HG03175 (cell line): ENCODE measurements around the gene IL17REL.

Experiments used
- ATAC-seq: cut with Tn5 transposase; IDR thresholded peaks from one replicate; pipeline ENCODE4 v1.9.1; 2021; ENCODE audit warnings: mild to moderate bottlenecking, moderate library complexity; ENCODE audit not compliant: unreplicated experiment

The IL17REL gene

DNA sequence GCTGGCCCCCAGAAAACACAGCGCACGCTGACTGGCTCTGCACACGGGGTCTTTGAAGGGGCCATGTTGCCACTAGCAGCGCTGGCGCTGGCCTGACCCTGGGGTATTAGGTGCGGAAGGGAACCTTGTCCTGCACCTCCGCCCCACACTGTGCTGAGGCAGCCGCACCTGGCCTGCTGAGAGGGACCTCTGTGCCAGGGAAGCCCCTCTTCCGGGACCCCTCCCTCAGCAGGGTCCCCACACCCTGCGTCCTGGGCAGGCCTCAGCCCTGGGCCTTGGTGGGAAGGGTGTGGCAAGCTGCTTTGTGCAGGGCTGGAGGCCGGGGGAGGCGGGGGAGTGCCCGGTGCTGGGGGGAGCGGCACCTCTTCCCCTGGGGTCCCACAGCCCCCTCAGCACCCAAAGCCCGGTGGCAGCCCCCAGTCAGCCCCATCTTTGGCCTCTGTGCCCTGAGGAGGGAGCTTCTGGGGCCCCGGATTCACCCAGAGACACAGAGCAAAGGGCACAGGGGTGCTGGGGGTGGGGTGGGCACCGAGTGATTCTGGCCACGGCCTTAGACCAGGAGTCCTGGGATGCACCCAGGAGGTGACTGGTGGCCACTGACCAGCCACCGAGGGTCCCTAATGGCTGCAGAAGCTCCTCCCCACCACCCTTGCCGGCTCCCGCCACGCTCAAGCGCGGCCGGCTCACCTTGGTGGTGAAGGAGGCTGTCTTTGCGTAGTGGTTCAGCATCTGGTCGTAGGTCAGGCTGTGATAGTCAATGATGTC lies 34.1 kb upstream of the IL17REL start:
- ATAC-seq: no peak

GRCh38 chr22:50046019-50046415 lies 33.5 kb upstream of the IL17REL start:
- no peak for ATAC-seq

DNA sequence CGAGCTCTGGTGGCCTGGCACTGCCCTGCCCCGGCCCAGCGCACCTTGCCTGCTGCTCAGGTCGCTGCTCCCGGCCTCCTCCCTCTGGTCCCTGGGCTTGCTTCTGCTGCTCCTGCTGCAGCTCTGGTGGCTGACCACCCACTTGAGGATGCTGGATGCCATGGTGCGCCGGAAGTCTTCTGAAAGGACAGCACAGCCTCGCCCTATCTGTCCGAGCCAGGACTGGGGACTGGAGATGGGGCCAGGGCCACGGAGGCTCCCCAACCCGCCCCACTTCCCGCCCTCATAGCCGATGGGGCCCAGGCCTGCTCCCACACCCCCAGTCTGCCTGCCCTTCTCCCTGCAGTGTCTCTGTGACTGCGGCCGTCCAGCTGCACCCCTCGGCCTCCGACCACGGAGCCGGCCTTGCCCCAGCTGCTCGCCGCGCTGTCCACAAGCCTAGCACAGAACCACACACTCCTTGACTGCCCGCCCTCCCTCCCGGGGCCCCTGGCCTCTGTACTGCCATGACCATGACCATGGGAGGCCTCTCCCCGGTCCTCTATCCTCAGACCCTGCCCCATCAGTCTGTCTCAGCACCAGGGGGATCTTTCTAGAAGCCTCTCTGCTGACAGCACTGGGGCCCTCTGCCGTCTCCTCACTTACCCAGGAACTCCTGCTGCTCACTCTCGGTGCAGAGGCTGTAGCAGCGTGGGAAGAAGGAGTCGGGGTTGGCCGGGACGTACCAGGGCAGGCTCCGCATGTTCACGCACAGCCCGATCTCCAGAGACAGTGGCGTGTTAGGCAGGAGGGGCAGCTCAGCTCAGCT lies 32.9 kb upstream of the IL17REL start:
- ATAC-seq: no peak

DNA sequence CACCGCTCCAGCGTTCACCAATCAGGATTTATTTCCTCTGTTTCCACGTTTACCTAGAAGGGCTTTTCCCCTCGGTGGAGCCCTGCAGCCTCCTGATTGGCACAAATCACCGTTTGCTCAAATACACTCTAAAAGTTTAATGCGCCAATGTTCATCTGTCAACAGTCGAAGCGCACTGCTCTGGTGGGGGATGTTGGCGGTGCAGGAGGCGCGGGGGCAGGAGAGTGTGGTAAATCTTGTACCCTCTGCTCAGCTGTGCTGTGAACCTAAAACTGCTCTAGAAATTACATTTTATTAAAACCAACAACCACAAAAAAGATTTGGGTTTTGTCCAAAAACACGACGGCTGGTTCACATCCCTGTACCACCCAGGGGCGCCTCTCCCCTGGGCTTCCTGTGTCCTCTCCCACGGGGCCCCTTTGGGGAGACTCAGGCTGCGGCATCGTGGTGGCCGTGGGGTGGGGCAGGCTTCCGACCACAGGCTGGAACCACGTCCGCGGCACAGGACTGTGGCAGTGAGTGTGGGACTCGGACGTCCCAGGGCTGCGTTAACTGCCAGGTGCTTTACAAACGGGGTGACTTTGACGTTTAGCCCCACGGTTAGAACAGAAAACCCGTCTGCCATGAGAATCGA lies 32.0 kb upstream of the IL17REL start:
- ATAC-seq: no peak

- no peak for ATAC-seq
These were observed 28.9 kb upstream of the IL17REL start for GRCh38 chr22:50041361-50042065.

DNA sequence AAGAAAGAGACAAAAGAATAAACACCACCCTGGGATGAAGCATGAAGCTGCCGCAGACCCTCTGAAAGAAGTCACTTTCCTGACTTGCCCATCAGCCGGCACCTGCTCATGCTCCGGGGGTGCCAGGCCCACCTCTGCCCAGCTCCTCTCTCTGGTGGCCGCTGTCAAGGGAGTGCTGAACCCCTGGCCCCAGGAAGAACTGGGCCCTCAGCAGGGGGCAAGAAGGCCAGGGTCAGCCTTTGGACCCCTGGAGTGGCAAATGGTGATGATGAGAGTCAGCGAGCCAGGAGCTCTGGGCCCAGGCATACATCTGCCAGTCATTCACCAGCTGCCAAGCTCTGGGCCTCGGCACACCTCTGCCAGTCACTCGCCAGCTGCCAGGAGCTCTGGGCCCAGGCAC lies 28.2 kb upstream of the IL17REL start:
- no peak for ATAC-seq

- no peak for ATAC-seq
These were observed 27.3 kb upstream of the IL17REL start for GRCh38 chr22:50039669-50040443.

DNA sequence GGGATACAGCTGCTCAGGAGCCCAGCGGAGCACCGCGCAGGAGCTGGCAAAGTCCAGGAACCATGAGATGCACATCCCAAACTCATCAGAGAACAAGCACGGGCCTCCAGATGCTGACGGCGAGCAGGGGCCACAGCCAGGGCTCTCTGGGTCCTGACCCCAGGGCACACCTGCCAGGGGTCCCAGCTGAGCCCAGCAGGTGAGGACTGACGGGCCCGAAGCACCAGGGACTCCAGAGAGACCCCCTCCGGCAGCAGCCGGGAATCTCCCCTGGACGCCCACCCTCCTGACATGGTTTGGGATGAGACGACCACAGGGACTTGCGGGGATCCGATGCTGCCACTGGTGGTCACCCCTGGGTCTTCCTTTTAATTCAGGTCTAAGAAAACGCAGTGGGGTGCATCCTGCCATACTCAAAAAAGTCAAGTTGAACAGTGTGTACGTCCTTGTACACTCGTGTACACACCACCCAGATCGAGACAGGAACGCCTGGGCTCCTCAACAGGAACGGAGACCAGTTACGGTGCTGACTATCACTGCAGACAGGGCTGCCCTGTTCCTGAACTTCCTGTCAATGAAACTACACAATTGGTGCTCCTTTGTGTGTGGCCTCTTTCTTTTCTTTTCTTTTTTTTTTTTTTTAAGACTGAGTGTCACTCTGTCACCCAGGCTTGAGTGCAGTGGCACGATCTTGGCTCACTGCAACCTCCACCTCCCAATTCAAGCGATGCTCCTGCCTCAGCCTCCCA lies 23.6 kb upstream of the IL17REL start:
- no peak for ATAC-seq

- ATAC-seq: no peak
These were observed 22.7 kb upstream of the IL17REL start for GRCh38 chr22:50035131-50035881.

DNA sequence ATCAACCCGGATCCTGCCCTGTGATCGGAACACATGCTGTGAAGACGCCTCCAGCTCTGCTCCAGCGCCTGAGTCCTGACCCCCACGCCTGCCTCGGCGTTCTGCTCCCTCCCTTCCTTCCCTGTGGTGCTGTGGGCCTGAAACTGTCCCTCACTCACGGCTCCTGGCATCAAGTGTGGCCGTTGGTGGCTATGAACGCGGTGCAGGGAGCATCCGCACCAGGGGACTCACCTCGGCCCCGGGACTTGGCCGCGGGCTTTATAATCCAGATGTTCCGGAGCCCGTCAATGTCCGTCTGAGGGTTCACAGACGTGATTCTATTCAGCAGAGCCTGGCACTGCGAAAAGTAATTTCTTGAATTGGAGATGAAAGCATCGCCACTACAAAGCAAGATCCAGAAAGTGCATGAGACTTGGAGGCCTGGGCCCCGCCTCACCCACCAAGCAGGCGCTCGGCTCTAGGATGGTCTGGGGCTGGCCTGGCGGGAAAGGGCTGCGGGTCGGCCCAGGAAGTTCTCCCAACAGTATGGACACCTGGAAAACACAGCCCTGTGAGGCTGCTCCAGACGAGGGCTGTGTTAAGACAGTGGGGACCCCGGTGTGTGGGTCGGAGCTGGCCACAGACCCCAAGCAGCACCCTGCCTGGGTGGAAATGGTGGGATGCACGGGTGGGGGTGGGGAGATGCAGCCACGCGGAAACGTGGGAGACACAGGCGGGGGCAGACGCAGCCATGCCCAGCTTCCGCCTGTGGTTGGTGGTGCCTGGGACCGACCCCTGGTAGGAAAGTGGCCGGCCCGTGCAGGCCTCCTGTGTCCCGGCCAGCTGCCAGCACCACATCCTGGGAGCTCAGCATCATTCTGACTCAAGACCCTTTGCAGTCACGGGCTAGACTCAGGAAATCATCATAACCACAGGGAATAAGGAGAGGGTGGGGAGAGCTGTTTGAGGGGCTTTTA lies 21.8 kb upstream of the IL17REL start:
- no peak for ATAC-seq

DNA sequence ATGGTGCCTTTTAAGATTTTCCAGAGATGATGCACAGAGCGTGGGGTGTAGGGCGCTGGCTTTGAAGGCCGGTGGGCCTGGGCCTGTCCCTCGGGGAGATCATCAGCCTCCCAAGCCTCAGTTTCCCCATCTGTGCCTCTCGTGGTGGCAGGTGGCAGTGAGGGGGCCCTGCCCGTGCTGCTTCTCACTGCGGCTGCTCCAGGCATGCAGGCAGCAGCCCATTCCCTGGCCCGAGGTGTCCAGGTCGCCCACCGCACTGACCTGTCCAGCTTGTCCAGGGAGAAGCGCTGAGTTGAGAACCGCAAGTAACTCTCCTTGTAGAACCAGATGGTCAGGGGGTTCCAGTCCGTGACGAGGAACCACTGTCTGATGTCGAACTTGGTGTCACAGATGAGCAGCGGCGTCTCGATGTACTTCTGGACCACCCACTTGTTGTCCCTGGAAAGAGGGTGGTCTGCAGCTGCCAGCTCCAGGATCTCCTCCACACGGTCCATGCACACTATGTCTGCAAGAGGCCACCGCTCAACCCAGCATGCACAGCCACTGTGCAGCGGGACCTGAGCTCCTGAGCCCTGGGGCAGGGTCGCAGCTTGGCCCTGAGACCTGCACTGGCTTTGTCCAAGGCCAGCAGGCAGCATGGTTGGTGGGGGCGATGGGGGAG lies 20.5 kb upstream of the IL17REL start:
- no peak for ATAC-seq

- ATAC-seq: no peak
These were observed 19.7 kb upstream of the IL17REL start for GRCh38 chr22:50032109-50032871.

GRCh38 chr22:50031189-50032091 lies 18.9 kb upstream of the IL17REL start:
- no peak for ATAC-seq

DNA sequence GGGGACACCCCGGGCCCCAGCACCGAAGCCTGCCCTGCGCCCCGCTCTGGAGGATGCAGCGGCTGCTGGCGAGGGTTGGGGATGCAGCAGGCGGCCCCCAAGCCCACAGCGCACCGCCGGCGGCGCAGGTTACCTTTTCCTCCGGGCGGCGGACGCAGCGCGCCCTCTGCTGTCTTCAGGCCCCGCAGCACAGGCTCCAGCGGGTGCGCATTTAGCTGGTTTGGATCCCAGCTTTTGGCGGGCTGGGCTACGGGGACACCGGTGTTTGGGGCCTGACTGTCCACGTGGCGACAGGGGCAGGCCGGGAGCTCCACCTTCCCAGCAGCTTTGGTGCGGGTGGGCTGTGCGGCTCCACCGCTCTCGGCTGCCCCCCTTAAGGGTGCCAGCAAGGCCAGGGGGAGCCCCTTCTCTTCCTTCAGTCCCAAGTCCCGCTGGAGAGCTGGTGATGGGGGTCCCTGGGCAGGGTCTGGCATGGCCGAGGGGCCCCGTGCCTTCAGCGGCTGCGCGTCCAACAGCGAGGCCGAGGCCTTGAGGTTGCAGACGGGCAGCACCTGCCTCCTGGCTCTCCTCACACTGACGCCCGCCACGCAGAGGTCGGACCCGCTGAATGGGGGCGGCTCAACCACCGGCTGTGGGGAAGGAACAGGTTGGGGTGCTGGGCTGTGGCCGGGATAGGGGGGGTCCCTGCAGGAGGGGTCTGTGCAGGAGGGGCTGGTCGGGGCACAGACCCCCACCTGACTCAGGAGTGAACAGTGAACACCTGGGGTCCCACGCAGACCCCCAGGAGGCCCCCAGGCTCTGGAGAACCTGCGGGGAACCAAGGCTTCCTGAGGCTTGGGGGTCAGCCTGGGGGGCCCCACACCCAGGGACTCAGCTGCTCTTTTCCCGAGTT lies 18.0 kb upstream of the IL17REL start:
- peak; percentile 66 for ATAC-seq
